NCI-H128 (cell line): Measurements from ENCODE around the gene TIMM44.

ENCODE experiments used
- DNase-seq: peaks from one replicate; lab custom pipeline; 2025; ENCODE audit not compliant: unreplicated experiment; lab: John Stamatoyannopoulos, UW

The TIMM44 gene

GRCh38 chr19:7877249-7877836 lies 66.1 kb downstream of the TIMM44 start:
- no peak for DNase-seq
